HG03108 (cell line): ENCODE results near the gene CACNA1D.

ENCODE experiments used
- ATAC-seq: cut with Tn5 transposase; IDR thresholded peaks from one replicate; pipeline ENCODE4 v1.9.1; 2021; ENCODE audit warnings: moderate library complexity; ENCODE audit not compliant: unreplicated experiment

Gene CACNA1D

GRCh38 chr3:53677413-53677812 lies 183.0 kb downstream of the CACNA1D start:
- ATAC-seq: no peak

- no peak for ATAC-seq
These were observed 185.6 kb downstream of the CACNA1D start for GRCh38 chr3:53680028-53680427.

- no peak for ATAC-seq
These were observed 188.4 kb downstream of the CACNA1D start for GRCh38 chr3:53682807-53683206.

- ATAC-seq: no peak
These were observed 193.7 kb downstream of the CACNA1D start for GRCh38 chr3:53688066-53688465.

- ATAC-seq: no peak
These were observed 194.6 kb downstream of the CACNA1D start for GRCh38 chr3:53688989-53689388.

GRCh38 chr3:53689681-53690080 lies 195.3 kb downstream of the CACNA1D start:
- ATAC-seq: no peak

- no peak for ATAC-seq
These were observed 196.1 kb downstream of the CACNA1D start for GRCh38 chr3:53690521-53690920.

- no peak for ATAC-seq
These were observed 196.9 kb downstream of the CACNA1D start for GRCh38 chr3:53691349-53691748.

- ATAC-seq: no peak
These were observed 197.5 kb downstream of the CACNA1D start for GRCh38 chr3:53691885-53692284.

GRCh38 chr3:53693451-53693850 lies 199.0 kb downstream of the CACNA1D start:
- ATAC-seq: no peak

- ATAC-seq: no peak
These were observed 199.6 kb downstream of the CACNA1D start for GRCh38 chr3:53694046-53694445.

- no peak for ATAC-seq
These were observed 200.4 kb downstream of the CACNA1D start for GRCh38 chr3:53694666-53695323.

- no peak for ATAC-seq
These were observed 200.9 kb downstream of the CACNA1D start for GRCh38 chr3:53695324-53695690.

GRCh38 chr3:53696401-53697172 lies 202.2 kb downstream of the CACNA1D start:
- no peak for ATAC-seq

- no peak for ATAC-seq
These were observed 206.0 kb downstream of the CACNA1D start for GRCh38 chr3:53700441-53700840.

GRCh38 chr3:53702776-53703530 lies 208.5 kb downstream of the CACNA1D start:
- ATAC-seq: no peak

GRCh38 chr3:53703630-53704362 lies 209.4 kb downstream of the CACNA1D start:
- no peak for ATAC-seq

- ATAC-seq: no peak
These were observed 209.9 kb downstream of the CACNA1D start for GRCh38 chr3:53704363-53704725.

- no peak for ATAC-seq
These were observed 210.8 kb downstream of the CACNA1D start for GRCh38 chr3:53705024-53705745.

GRCh38 chr3:53705774-53706173 lies 211.4 kb downstream of the CACNA1D start:
- no peak for ATAC-seq

GRCh38 chr3:53707222-53707621 lies 212.8 kb downstream of the CACNA1D start:
- ATAC-seq: no peak
